Inferior parietal cortex (tissue), 1 donor: ENCODE results near the gene CDK5RAP2.
A peak's percentile ranks its signal among the peaks of the same experiment; 100 is the strongest.
"Not testable (repeated sequence)": the region's sequence is repeated elsewhere in the genome, so short reads cannot be mapped to it uniquely, and the experiment has no call there.

Source experiments
- DNase-seq: peaks from one replicate; pipeline ENCODE4 v3.0.0-alpha.2; 2016; ENCODE audit errors: extremely low spot score

The CDK5RAP2 gene

DNA sequence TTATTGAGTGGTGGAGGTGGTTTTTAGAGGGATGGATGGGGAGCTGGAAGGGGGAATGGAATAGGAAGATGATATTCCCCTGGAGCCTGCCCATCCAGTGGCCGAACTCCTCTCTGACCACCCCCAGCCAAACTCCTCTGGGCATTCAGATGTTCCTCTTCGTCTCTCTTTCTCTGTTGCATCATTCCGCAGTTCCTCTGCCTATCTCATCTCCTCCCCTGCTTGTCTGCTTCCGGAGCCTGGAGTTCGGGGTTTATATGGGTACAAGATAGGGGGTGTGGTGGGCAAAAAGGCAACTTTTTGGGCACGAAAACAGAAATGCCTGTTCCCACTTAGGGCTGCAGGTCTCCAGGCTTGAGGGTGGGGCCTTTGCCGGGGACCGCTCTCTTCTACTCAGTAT lies 12.2 kb upstream of the CDK5RAP2 start:
- no peak for DNase-seq

DNA sequence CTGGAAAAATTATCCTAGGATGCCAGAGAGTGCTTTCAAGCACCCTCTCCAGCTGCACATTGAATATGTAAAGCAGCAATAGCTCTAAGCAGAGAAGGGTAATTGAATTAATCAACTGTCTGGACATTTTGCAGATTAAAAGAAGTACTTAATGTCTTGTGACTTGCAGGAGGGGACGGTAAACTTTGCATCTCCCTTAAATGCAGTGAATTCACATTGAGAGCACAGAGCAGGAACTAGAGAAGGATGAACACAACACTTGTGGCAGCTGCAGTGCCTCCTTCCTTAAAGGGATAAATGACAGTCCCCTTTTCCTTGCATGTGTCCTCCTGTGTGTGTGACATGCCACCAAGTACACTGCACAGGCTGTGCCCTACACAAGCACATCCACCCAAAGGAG lies 7.4 kb upstream of the CDK5RAP2 start:
- DNase-seq = no peak

DNA sequence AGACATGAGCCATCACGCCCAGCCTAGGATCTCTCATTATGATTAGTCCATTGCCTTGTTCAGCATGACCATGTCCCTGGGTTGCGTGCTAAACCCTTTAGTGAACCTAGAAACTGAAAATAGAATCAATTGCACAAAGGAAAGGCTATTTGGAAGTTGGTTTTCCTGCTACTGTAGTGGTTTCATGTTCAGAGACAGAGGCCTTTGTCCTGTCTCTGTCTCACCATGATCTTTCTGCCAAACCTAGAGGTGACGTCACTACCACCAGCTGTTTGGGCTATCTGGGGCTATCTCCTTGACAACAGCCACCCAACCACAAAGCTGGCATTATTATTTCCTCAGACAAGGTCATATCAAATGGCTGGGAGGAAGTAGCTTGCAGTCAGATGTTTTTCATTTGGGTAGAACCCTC lies 4.0 kb upstream of the CDK5RAP2 start:
- peak; percentile 89 for DNase-seq

DNA sequence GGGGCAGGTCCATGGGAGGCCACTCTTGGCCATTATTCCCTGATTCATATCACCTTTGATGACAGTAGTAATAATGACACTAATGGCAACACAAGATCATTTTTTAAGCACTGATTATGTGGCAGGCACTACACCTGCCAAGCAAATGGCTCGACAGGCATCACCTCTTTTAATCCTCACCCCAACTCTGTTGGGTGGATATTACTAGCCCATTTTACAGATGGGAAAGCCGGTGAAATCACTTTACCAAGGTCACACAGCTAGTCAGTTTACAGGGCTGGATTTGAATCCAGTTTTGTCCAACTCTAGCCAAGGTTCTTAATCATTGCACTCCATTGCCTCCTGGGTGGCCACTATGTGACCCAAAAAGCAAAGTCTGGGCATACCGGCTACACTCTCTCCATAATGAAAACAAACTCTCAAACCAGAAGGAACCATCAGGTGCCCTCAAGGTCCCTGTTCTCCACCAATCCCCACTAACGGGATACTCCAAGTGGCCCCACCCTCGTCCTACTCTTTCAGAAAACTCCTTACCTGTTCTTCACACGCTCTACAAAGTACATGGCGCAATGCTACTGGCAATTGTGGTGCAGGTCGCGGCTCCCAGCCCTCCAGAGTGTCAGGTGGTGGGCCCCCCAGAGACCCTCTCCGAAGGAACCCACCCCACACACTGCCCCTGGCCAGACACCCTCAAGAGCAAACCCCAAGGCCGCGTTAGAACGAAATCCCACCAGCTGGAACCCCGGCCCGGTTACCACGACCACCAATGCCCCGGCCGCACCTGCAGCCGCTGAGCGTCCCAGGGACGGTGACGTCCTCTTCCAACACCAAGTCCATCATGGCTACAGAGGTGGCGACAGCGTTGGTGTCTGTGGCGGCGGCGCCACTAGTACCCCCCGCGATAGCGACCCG lies 572 bp downstream of the CDK5RAP2 start:
- DNase-seq = no peak

DNA sequence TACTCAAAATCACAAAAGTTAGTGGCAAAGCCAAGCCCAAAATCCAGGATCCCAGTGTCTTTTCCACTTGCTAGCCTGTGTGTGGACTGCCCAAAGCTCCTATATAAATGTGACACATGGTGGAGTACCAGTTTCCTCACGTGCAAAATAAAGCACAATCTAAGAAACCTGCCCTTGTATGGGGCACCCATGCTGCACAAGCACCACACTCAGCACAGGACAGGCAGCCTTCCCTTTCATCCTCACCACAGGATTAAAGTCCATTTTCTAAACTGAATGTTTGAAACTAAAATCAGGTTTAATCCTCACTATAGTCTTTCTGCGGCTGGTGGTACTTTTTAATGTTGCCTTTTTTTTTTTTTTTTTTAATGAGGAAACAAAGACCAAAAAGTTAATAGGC lies 5.5 kb downstream of the CDK5RAP2 start:
- no peak for DNase-seq

DNA sequence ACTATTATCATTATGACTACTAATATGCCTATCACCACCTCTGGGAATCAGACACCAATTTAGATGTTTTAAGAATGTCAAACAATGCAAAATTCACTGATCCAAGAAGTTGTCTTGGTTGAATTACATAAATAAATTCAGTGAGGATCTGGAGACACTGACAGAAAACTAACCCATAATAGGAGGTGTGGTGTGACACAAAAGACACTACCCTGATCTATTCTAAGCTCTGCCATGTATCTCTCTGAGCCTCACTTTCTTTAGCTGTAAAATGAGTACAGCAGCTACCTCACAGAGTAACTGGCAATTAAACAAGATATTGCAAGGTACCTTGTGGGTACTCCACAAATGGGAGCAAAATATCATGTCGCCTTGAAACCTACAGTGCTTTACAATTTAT lies 7.5 kb downstream of the CDK5RAP2 start:
- DNase-seq = no peak

DNA sequence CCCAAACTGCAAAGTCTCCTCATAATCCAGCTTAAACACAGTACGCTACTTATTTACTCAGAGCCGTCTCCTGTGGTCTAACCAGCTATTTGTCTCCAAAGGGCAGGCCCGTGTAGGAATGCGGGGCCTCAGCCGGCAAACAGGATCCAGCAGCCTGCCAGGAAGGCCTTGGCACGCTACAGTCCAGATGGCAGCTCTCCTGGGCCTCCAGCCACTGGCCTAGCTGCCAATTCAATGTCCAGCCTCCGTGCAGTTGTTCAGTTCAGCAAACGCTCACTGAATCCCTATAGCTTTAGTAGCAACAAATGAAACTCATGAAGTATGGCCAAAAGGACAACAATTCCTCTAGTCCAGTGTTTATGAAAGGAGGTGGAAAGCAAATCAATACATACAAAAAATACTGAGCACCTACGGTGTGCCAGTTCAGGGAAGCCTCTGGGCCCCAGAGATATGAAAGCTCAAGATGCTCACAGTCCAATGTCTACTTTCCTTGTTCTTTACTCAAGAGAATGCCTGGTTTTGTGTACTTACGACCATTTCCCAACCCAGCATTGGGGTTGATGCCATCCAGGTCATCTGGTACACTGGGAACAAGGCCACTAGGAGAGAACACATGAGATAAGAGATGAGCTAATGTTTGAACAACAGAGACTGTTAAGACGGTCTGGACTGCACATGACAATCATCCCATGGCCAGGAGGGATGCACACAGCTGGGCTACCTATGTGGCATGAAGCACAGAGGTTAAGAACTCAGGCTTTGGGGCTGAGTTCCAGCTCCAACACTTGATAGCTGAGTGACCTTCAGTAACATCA lies 8.3 kb downstream of the CDK5RAP2 start:
- peak; percentile 70 for DNase-seq

DNA sequence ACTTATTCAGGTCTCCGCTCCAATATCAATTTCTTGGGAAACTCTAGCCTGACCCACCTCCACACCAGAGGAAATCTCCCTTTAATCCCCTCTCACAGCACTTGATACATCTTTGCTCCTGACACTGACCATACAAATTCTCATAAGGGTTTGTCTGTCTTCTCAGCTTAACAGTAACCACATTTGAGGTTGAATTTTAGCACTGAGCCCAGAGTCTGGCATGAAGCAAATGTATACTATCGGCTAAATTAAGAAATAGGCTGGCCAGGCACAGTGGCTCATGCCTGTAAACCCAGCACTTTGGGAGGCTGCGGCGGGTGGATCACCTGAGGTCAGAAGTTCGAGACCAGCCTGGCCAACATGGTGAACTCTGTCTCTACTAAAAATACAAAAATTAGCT lies 9.7 kb downstream of the CDK5RAP2 start:
- no peak for DNase-seq

DNA sequence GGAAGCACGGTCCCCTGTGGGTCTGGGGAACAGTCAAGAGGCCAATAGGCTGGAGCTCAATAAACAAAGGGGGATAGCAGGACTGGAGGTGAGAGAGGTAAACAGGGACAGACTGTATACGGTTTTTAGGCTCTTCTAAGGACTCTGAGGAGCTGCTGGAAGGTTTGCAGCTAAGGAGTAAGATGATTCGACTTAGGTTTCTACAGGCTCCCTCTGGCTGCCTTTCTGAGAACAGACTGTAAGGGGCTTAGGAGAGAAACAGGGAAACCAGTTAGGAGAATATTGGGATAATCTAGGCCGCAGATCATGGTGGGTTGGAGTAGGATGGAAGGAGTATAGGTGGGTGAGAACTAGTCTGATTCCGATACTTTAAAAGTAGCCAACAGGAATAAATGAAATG lies 10.4 kb downstream of the CDK5RAP2 start:
- DNase-seq = no peak

DNA sequence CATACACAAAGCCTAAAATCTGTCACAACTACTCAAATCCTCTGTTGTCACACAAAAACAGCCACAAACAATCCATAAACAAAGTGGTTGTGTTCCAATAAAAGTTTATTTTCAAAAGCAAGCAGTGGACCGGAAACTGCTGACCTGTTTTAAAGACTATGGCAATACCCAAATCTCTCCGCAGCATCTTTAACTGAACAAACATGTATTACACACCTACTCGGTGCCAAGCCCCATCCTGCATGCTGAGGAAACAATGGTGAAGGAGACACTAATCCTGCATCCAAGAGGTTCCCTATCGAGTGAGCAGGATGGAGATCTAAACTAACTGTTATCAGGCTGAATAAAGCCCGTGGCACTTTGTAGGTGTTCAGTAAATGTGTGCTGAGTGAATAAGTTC lies 11.2 kb downstream of the CDK5RAP2 start:
- DNase-seq = no peak

DNA sequence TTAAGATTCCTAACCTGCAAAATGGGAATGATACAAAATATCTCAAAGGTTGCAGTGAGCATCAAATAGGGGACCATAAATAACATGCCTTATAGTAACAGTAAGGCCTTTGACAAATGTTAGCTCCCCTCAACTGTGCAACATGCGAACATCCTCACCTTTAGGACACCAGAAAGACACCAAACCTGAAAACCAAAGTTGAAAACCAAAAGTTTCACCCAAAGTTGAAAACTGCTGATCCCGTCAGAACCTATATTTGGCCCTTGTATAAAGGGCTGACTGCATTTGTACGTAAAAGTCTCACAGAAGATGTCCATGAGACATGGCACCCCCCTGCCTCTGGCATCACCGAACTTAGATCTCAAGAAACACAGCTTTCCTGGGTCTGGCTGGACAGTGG lies 12.1 kb downstream of the CDK5RAP2 start:
- DNase-seq = no peak

DNA sequence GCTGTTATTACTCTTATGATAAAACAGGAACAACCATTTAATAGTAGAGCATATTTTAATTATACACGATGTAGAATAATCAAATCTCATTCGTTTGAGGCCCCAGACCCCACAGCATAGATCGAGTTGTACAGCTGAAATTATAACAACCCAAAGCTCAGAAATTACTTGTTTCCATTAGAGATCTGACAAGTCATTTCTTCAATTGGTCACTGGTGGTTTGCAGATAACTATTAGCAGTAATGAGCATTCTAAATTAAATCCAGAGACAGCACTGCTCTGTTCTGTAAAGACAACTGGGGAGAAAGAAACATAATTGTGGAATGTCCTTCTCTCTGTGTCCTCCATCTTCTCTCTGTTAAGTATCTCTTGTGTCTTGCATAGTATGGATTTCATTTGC lies 12.9 kb downstream of the CDK5RAP2 start:
- no peak for DNase-seq

DNA sequence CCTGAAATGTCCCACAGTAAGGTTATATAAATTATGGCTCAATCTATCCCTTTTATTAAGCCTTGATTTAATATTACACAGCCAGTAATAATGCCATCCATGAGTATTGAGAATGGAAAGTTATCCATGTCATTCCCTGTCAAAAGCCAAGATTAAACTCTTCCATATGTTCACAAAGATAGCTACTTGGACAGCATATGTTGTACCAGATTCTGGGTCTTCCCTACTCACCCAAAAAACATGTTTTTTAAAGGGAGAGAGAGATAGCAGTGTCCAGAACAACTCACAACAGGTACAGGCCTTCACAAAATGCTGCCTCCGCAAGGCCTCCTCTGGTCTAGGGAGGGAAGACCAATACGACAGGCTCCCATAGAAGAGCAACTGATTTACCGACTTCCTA lies 15.4 kb downstream of the CDK5RAP2 start:
- peak; percentile 36 for DNase-seq

DNA sequence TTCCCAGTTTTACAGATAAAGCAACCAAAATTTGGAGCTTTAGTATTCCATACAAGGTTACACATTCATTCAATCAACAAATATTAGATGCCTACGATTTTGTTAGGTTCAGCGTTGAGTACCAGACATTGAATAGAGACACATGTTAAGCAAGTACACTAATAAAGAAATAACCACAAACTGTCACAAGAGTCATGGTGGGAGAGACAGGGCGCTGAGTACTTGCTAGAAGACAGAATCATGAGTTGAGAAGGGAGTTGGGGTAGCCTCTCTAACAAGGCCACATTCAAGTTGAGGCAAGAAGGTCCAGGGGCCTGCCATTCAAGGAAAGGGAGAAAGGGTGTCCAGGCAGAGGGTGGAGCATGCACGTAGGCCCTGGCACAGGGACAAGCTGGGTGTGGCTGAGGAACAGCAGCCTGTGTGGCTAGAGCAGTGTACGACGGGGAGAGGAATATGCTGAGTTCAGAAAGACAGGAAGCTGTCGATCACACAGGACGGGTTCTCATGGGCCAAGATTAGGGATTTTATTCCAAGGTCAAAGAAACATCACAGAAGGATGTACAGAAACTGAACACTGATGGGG lies 17.0 kb downstream of the CDK5RAP2 start:
- DNase-seq = no peak

DNA sequence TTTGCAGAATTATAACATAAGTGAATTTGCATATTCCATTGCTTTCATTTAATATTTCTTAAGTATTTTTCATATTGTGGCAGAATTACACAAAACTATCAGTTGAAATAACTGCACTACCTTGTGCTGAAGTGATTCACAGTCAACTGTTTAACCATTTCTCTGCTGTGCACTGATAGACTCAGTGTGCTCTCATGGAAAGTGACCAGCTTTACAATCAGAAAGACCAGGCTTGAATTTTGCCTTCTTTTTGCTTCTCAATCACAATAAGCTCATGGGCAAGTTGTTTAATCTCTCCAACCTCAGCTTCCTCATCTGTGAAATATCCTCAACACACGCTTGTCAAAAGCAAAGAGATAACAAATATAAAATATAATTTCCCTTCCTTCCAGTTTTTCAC lies 18.3 kb downstream of the CDK5RAP2 start:
- no peak for DNase-seq

DNA sequence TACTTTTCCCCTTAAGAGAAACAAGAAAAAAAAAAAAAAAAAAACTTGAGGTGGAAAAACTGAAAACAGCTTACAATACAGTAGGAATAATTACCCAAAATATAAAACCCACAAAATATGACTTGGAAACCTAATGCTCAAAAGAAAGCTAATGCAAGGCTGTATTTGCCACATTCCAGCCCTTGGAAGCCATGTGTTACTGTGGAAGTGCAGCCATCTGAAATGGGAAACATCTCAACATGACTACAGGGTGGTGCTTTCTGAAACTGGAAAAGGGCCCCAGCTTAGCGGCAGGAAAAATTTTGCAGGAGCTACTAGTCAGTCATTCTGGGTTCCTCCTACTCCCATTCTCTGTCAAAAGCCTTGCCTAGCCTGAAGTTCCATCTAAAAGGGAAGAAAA lies 20.4 kb downstream of the CDK5RAP2 start:
- no peak for DNase-seq

DNA sequence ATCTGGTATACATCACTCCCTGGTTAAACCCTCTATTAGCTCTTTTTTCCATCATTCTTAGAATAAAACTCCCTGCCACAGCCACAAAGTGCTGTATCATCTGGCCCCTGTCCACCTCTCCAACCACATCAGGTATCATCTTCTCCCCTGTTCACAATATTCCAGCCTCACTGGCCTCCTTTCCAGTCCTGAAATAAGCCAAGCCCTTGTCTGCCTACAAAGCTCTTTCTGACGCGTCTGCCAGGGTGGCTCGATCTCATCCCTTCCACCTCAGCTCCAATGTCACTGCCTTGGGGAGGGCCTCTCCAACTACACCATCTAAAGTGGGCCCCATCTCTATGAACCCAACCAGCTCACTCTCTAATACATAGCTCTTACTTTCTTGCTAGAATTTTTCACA lies 21.5 kb downstream of the CDK5RAP2 start:
- no peak for DNase-seq

DNA sequence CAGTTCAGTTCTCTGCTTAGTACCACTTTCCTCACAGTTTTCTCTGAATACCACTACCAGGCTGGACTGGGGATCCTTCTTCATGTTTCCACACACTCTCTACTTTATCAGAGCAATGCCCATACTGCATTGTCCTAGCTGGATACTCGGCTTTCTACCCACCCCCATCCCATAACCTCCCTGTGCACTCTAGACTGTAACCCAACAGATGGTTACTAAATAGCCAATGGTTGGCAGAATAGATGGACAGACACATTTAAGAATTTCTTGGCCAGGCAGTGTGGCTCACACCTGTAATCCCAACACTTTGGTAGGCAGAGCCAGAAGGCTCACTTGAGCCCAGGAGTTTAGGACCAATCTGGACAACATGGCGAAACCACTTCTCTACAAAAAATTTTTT lies 22.8 kb downstream of the CDK5RAP2 start:
- no peak for DNase-seq

DNA sequence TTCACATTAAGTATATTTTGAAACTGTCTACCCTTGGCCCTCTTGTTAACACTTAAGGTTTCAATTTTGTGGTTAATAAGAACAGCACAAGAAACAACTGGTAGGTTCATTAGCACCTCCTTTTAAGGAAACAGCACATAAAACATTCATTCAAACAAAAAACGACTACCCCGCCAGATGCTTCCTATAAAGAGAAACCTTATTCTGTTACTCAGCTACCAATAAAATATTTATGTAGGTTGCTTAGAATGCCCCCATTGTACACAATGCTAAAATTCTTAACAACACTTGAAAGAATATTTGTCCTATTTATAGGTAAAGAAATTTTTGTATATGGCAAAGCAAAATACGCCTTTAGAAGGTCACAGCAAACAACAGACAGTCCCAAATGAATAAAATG lies 23.2 kb downstream of the CDK5RAP2 start:
- no peak for DNase-seq

DNA sequence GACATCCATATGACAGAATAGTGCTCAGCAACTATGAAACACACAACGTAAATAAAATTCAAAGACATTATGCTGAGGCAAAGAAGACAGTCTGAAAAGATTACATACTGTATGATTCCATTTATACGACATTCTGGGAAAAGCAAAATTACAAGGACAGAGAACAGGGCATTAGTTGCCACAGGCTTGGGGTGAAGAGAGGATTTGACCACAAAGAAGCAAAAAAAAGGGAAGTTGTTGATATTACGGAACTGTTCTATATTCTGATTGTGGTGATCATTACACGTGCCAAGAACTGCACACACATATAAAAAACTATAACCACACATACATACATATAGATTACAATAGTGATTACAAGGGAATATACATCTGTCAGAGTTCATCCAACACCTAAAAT lies 24.1 kb downstream of the CDK5RAP2 start:
- no peak for DNase-seq

DNA sequence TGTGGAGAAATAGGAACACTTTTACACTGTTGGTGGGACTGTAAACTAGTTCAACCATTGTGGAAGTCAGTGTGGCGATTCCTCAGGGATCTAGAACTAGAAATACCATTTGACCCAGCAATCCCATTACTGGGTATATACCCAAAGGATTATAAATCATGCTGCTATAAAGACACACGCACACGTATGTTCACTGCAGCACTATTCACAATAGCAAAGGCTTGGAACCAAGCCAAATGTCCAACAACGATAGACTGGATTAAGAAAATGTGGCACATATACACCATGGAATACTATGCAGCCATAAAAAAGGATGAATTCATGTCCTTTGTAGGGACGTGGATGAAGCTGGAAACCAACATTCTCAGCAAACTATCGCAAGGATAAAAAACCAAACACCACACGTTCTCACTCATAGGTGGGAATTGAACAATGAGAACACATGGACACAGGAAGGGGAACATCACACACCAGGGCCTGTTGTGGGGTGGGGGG lies 27.7 kb downstream of the CDK5RAP2 start:
- DNase-seq = not testable (repeated sequence)
